Measurements from ENCODE around the gene CCSER1.
"Not testable (repeated sequence)": the region's sequence is repeated elsewhere in the genome, so short reads cannot be mapped to it uniquely, and the experiment has no call there.

CCSER1 gene

DNA sequence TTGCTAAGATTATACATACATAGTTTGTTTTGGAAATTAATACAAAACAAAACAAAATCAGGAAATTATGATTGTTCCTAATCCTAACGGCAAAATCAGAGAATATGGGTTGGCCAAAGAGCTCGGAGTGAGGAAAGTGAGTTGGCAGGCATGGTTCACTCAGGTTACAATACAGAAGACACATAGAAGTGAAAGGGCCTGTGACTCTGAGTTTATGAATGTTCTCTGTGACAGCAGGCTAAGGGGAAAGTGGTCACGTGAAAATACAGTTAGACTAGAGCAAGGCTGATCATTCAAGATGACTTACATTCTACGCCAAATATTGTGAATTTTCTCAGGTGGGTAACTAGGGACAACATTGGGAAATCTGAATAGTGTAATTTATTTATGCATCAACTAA lies 1001.3 kb downstream of the CCSER1 start:
- Histone ChIP-seq H3K27me3 (ENCODE audit: insufficient read depth, low read length) (no peaks in the 10 kb centered on the region), H3K9me3 (ENCODE audit: low read length) (no peaks in the 10 kb centered on the region), H3K4me3 (ENCODE audit: low read depth, low read length, poor library complexity, severe bottlenecking) (no peak overlapping the region), H3K4me1 (ENCODE audit: insufficient read depth, low read length, severe bottlenecking) (no peaks in the 10 kb centered on the region), H3K79me2 (ENCODE audit: insufficient read depth, low read length) (no peaks in the 10 kb centered on the region), H3F3A (ENCODE audit: insufficient read depth, low read length) (no peaks in the 10 kb centered on the region), H2AFZ (ENCODE audit: low read length) (no peak overlapping the region), H4K20me1 (ENCODE audit: insufficient read depth, low read length) (no peaks in the 10 kb centered on the region), H3K9ac (ENCODE audit: low read length) (no peak overlapping the region), H3K4me2 (ENCODE audit: low read length) (no peak overlapping the region), H3K36me3 (ENCODE audit: insufficient read depth, low read length) (no peaks in the 10 kb centered on the region), H3K9me2 (ENCODE audit: low read depth, low read length) (no peaks in the 10 kb centered on the region), H3K27ac (ENCODE audit: low read depth, low read length, poor library complexity, severe bottlenecking) (no peak overlapping the region)
- TF ChIP-seq, protein P1, sequence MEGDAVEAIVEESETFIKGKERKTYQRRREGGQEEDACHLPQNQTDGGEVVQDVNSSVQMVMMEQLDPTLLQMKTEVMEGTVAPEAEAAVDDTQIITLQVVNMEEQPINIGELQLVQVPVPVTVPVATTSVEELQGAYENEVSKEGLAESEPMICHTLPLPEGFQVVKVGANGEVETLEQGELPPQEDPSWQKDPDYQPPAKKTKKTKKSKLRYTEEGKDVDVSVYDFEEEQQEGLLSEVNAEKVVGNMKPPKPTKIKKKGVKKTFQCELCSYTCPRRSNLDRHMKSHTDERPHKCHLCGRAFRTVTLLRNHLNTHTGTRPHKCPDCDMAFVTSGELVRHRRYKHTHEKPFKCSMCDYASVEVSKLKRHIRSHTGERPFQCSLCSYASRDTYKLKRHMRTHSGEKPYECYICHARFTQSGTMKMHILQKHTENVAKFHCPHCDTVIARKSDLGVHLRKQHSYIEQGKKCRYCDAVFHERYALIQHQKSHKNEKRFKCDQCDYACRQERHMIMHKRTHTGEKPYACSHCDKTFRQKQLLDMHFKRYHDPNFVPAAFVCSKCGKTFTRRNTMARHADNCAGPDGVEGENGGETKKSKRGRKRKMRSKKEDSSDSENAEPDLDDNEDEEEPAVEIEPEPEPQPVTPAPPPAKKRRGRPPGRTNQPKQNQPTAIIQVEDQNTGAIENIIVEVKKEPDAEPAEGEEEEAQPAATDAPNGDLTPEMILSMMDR (IDR thresholded peaks at IDR 0.05; ENCODE audit: low read length) = no peak
- TF ChIP-seq EZH2 (IDR thresholded peaks at IDR 0.05; ENCODE audit: borderline replicate concordance, low read length) = no peak

DNA sequence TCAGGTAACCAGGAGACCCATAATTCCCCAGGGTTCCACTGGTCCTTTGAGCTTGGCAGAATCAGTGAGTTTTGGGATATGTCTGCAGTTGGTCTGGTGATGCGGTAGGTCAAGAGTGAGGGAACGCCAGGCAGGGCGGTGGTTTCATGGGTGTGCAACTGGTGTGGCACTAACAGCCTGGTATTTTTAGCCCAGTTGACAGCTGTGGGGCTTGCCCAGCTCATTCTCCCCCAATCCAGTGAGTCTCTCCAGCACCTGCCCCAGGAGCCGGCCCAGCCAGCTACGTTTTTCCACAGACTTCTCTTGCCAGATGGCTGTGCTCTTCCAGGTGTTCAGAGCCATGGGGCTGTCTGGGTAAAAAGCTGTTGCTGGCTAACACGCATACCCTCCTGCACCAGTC lies 1019.9 kb downstream of the CCSER1 start:
- no peaks in the 10 kb centered on the region for H3F3A ChIP-seq (ENCODE audit: insufficient read depth, low read length)
- no peaks in the 10 kb centered on the region for H4K20me1 ChIP-seq (ENCODE audit: insufficient read depth, low read length)
- TF ChIP-seq EZH2 (IDR thresholded peaks at IDR 0.05; ENCODE audit: borderline replicate concordance, low read length) = no peak
- TF ChIP-seq, protein P1 (IDR thresholded peaks at IDR 0.05; ENCODE audit: low read length) = no peak
- H3K4me2 ChIP-seq (ENCODE audit: low read length) = no peak overlapping the region
- no peak overlapping the region for H2AFZ ChIP-seq (ENCODE audit: low read length)
- H3K9me2 ChIP-seq (ENCODE audit: low read depth, low read length) = no peaks in the 10 kb centered on the region
- no peaks in the 10 kb centered on the region for H3K27me3 ChIP-seq (ENCODE audit: insufficient read depth, low read length)
- no peak overlapping the region for H3K4me3 ChIP-seq (ENCODE audit: low read depth, low read length, poor library complexity, severe bottlenecking)
- no peak overlapping the region for H3K9ac ChIP-seq (ENCODE audit: low read length)
- no peak overlapping the region for H3K27ac ChIP-seq (ENCODE audit: low read depth, low read length, poor library complexity, severe bottlenecking)
- no peaks in the 10 kb centered on the region for H3K36me3 ChIP-seq (ENCODE audit: insufficient read depth, low read length)
- H3K79me2 ChIP-seq (ENCODE audit: insufficient read depth, low read length) = no peaks in the 10 kb centered on the region
- H3K4me1 ChIP-seq (ENCODE audit: insufficient read depth, low read length, severe bottlenecking) = no peaks in the 10 kb centered on the region
- no peaks in the 10 kb centered on the region for H3K9me3 ChIP-seq (ENCODE audit: low read length)

DNA sequence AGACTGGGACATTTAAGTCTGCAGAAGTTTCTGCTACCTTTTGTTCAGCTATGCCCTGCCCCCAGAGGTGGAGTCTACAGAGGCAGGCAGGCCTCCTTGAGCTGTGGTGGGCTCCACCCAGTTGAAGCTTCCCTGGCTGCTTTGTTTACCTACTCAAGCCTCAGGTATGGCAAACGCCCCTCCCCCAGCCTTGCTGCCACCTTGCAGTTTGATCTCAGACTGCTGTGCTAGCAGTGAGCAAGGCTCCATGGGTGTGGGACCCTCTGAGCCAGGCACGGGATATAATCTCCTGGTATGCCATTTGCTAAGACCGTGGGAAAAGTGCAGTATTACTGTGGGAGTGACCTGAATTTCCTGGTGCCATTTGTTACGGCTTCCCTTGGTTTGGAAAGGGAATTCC lies 1026.8 kb downstream of the CCSER1 start:
- not testable (repeated sequence) for H3K27ac ChIP-seq (ENCODE audit: low read depth, low read length, poor library complexity, severe bottlenecking); H3F3A ChIP-seq (ENCODE audit: insufficient read depth, low read length); H3K4me1 ChIP-seq (ENCODE audit: insufficient read depth, low read length, severe bottlenecking); H4K20me1 ChIP-seq (ENCODE audit: insufficient read depth, low read length); H3K79me2 ChIP-seq (ENCODE audit: insufficient read depth, low read length); H3K27me3 ChIP-seq (ENCODE audit: insufficient read depth, low read length); H3K9me3 ChIP-seq (ENCODE audit: low read length); H3K4me3 ChIP-seq (ENCODE audit: low read depth, low read length, poor library complexity, severe bottlenecking); H3K36me3 ChIP-seq (ENCODE audit: insufficient read depth, low read length); H3K9me2 ChIP-seq (ENCODE audit: low read depth, low read length); H3K9ac ChIP-seq (ENCODE audit: low read length); H3K4me2 ChIP-seq (ENCODE audit: low read length); H2AFZ ChIP-seq (ENCODE audit: low read length)

DNA sequence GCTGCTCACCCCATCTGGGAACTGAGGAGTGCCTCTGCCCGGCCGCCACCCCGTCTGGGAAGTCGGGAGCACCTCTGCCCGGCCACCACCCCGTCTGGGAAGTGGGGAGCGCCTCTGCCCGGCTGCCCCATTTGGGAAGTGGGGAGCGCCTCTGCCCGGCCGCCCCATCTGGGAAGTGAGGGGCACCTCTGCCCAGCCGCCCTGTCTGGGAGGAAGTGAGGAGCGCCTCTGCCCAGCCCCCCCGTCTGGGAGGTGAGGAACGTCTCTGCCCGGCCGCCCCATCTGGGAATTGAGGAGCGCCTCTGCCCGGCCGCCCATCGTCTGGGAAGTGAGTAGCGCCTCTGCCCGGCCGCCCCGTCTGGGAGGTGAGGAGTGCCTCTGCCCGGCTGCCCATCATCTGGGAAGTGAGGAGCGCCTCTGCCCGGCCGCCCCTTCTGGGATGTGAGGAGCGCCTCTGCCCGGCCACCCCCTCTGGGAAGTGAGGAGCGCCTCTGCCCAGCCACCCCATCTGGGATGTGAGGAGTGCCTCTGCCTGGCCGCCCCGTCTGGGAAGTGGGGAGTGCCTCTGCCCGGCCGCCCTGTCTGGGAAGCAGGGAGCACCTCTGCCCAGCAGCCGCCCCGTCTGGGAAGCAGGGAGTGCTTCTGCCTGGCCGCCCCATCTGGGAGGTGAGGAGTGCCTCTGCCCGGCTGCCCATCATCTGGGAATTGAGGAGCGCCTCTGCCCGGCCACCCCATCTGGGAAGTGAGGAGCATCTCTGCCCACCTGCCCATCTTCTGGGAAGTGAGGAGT lies 1040.9 kb downstream of the CCSER1 start:
- not testable (repeated sequence) for H3K4me3 ChIP-seq (ENCODE audit: low read depth, low read length, poor library complexity, severe bottlenecking); H3F3A ChIP-seq (ENCODE audit: insufficient read depth, low read length); H3K27ac ChIP-seq (ENCODE audit: low read depth, low read length, poor library complexity, severe bottlenecking); H3K36me3 ChIP-seq (ENCODE audit: insufficient read depth, low read length); H4K20me1 ChIP-seq (ENCODE audit: insufficient read depth, low read length); H3K79me2 ChIP-seq (ENCODE audit: insufficient read depth, low read length); H3K9me3 ChIP-seq (ENCODE audit: low read length); H2AFZ ChIP-seq (ENCODE audit: low read length); H3K4me2 ChIP-seq (ENCODE audit: low read length); H3K9me2 ChIP-seq (ENCODE audit: low read depth, low read length); H3K27me3 ChIP-seq (ENCODE audit: insufficient read depth, low read length); H3K9ac ChIP-seq (ENCODE audit: low read length); H3K4me1 ChIP-seq (ENCODE audit: insufficient read depth, low read length, severe bottlenecking)

Data from OCI-LY1 (cell line).